Thyroid gland (tissue), 4 donors: ENCODE measurements around the gene NCOA5. TPM values are rescaled to one million over a fixed set of nuclear protein-coding genes. Genes with fewer than 3 reads are reported as not detected.

ENCODE experiments used
- DNase-seq, 2 donors: peaks; one replicate each; pipeline ENCODE4 v3.0.0-alpha.2; 2019
- H3K27ac ChIP-seq, 3 donors: fragments of 200-600 bp; sonication (generic); 1 replicate in 2 of 3; 2 replicates in 1 of 3; pipeline ENCODE4 v1.5.1; 2016 to 2019; ENCODE audit warnings: mild to moderate bottlenecking in 1 of 3, moderate library complexity in 1 of 3
- H3K27me3 ChIP-seq: fragments of 200-600 bp; sonication (generic); one replicate; pipeline ENCODE4 v1.5.1; 2019
- H3K36me3 ChIP-seq, 2 donors: fragments of 200-600 bp; sonication (generic); one replicate each; pipeline ENCODE4 v1.5.1; 2016 to 2019
- H3K4me1 ChIP-seq, 2 donors: fragments of 200-600 bp; sonication (generic); one replicate each; pipeline ENCODE4 v1.5.1; 2017 to 2019
- H3K4me3 ChIP-seq, 3 donors: fragments of 200-600 bp; sonication (generic); replicated peaks in 1 of 3; 1 replicate in 2 of 3; 2 replicates in 1 of 3; pipeline ENCODE4 v1.5.1; 2016; ENCODE audit warnings: mild to moderate bottlenecking in 1 of 3
- H3K9me3 ChIP-seq: fragments of 200-600 bp; sonication (generic); one replicate; pipeline ENCODE4 v1.5.1; 2017
- CTCF ChIP-seq, 6 experiments: fragments of 200-600 bp in 3 of 6; fragments of 450-650 bp in 3 of 6; sonication (generic) in 3 of 6; IDR thresholded peaks; one replicate each; pipeline ENCODE4 v1.5.1; 2016 to 2019; ENCODE audit warnings: antibody characterized with exemption in 6 of 6, mild to moderate bottlenecking in 2 of 6, inconsistent platforms in 1 of 6, moderate library complexity in 1 of 6
- POLR2A ChIP-seq, 2 donors: fragments of 450-650 bp; IDR thresholded peaks; one replicate each; pipeline ENCODE4 v1.6.1; 2017; ENCODE audit warnings: antibody characterized with exemption in 2 of 2, mild to moderate bottlenecking in 2 of 2, moderate library complexity in 1 of 2
- WGBS, 2 donors: methylation state at CpG; one replicate each; pipeline ENCODE4 v1.1.5; 2017; 5-methylcytosine and 5-hydroxymethylcytosine counted together
- intact Hi-C: fragments of 100-400 bp; cut with DNase I; formaldehyde crosslinking; loops from one replicate; pipeline ENCODE4 v1.15.1; 2023
- total RNA-seq, 4 donors: library from RNA; depleted of rRNA; stranded (reverse); fragments of >200 nt; gene quantifications; one replicate each; pipeline ENCODE4 v1.2.3, GENCODE V29; 2016

The NCOA5 gene
- total RNA-seq, 4 donors from 2014 or later = 31.4 to 46.1 (median 37.4) TPM

GRCh38 chr20:46011631-46012482, 77.9 kb downstream of the NCOA5 start:
- peaks cover 5 to 12% of the 10 kb centered on the region in 2 donors for H3K4me1 ChIP-seq
- H3K36me3 ChIP-seq = no peaks in the 10 kb centered on the region
- H3K27ac ChIP-seq = no peak overlapping the region
- peak in 1 of 2 donors; percentile 21 for DNase-seq
- H3K27me3 ChIP-seq = peaks cover 31% of the 10 kb centered on the region
- no peaks in the 10 kb centered on the region for H3K9me3 ChIP-seq
- intact Hi-C loops = no loop called here
- no peak for TF ChIP-seq CTCF (IDR thresholded peaks at IDR 0.05)
- no peak for TF ChIP-seq POLR2A (IDR thresholded peaks at IDR 0.05)
- no peak overlapping the region for H3K4me3 ChIP-seq
- WGBS, 2 donors = 16 to 18% methylated on average over 40 to 54 of the region's 57 CpGs

Other genes starting within 250 kb of the NCOA5 start
- gene ACOT8, start 232.6 kb downstream of the NCOA5 start, total RNA-seq = 10 to 100 TPM; 36.3 to 73.8 (median 50.6) TPM
- gene ZSWIM3, start 232.3 kb downstream of the NCOA5 start, total RNA-seq = 1 to 10 TPM; 2.2 to 4.5 (median 3.9) TPM
- 10 to 100 TPM in 2 of 4 donors, 1 to 10 TPM in 2; 7.7 to 14.6 (median 10.9) TPM for gene ZSWIM1, start 208.7 kb downstream of the NCOA5 start, total RNA-seq
- gene SPATA25, start 202.3 kb downstream of the NCOA5 start, total RNA-seq = 1 to 10 TPM in 3 of 4 donors, not detected in 1; 3.0 to 8.8 (median 5.0) TPM
- gene NEURL2, start 198.8 kb downstream of the NCOA5 start, total RNA-seq = 10 to 100 TPM; 12.6 to 17.4 (median 16.1) TPM
- gene CTSA, start 198.6 kb downstream of the NCOA5 start, total RNA-seq = 100 to 1,000 TPM in 1 of 4 donors, 10 to 100 TPM in 3; 42.7 to 103 (median 51.3) TPM
- gene PLTP, start 177.8 kb downstream of the NCOA5 start, total RNA-seq = 100 to 1,000 TPM in 1 of 4 donors, 10 to 100 TPM in 3; 22.7 to 260 (median 70.1) TPM
- gene PCIF1, start 155.3 kb downstream of the NCOA5 start, total RNA-seq = 10 to 100 TPM; 28.1 to 63.6 (median 49.1) TPM
- gene ZNF335, start 117.8 kb downstream of the NCOA5 start, total RNA-seq = 10 to 100 TPM; 18.1 to 31.6 (median 25.6) TPM
- 1 to 10 TPM in 2 of 4 donors, under 1 TPM in 2; 0.33 to 1.4 (median 1.1) TPM for gene MMP9, start 81.1 kb downstream of the NCOA5 start, total RNA-seq
- gene SLC12A5, start 60.7 kb downstream of the NCOA5 start, total RNA-seq = 1 to 10 TPM in 1 of 4 donors, not detected in 3; 1.6 TPM
- 10 to 100 TPM; 13.0 to 15.9 (median 15.0) TPM for gene CD40, start 28.4 kb upstream of the NCOA5 start, total RNA-seq
- 1 to 10 TPM in 2 of 4 donors, under 1 TPM in 2; 0.38 to 3.0 (median 1.2) TPM for gene CDH22, start 218.5 kb upstream of the NCOA5 start, total RNA-seq